Kidney tubule cell (primary cell): Measurements from ENCODE around the gene NAALADL2.

Experiments used
- DNase-seq: peaks from one replicate; pipeline ENCODE4 v3.0.0-alpha.2; 2018; ENCODE audit warnings: low spot score

Gene NAALADL2

GRCh38 chr3:174859114-174859735 is at the start of gene NAALADL2:
NAALADL2 (plus strand) TSS chr3:174859334.
- peak; percentile 62 for DNase-seq

DNA sequence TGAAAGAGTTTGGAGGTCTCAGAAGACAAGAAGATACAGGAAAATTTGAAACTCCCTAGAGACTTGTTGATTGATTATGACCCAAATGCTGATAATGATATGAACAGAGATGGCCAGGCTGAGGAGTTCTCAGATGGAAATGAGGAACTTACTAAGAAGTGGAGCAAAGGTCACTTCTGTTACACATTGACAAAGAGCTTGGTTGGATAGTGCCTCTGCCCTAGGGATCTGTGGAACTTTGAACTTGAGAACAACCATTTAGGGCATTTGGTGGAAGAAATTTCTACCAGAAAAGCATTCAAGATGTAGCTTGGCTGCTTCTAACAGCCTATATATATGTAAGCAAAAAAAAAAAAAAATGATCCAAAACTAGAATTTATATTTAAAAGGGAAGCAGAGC is 48.9 kb upstream of the NAALADL2 start:
- DNase-seq = peak; percentile 22

GRCh38 chr3:174812172-174812862 is 46.8 kb upstream of the NAALADL2 start:
- no peak for DNase-seq

DNA sequence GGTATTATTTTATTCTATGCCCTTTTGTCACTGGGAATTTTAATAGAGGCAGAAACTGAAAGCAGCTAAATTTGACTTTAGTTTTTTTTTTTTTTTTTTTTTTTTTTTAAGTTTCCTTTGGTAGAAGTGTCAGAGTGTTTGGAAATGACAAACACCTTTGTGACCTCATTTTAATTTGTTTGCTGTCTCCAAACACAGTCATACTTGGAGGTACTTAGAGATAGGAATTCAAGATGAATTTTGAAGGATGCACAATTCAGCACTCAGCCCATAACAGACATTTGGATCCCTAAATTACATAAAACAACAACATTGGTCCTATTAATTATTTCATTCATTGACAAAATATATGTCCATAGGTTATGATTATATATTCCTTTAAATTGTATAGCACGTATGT is 43.4 kb upstream of the NAALADL2 start:
- DNase-seq = no peak

DNA sequence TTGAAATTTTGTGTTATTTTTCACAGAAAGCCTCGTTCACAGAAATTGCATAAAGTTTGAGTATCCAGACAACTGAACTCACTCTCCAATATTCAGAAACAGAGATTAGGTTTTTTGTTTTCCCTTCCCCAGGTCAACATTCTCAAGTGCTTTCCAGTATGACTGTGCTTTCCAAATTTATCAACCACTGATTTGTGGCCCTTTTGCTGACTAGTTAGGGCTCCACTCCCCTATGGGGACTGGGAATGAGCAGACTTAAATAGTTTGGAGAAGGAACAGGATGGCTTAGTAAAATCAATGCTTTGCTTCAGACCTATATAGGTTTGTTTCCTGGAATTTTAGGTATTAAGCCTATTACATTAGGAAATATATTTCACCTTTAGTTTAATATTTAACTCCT is 38.2 kb upstream of the NAALADL2 start:
- no peak for DNase-seq

- no peak for DNase-seq
These were observed 37.7 kb upstream of the NAALADL2 start for GRCh38 chr3:174821477-174821876.

- no peak for DNase-seq
These were observed 36.8 kb upstream of the NAALADL2 start for GRCh38 chr3:174822320-174822719.

GRCh38 chr3:174826069-174826468 is 33.1 kb upstream of the NAALADL2 start:
- no peak for DNase-seq

- no peak for DNase-seq
These were observed 14.4 kb upstream of the NAALADL2 start for GRCh38 chr3:174844746-174845145.

GRCh38 chr3:174846055-174846454 is 13.1 kb upstream of the NAALADL2 start:
- DNase-seq = no peak

DNA sequence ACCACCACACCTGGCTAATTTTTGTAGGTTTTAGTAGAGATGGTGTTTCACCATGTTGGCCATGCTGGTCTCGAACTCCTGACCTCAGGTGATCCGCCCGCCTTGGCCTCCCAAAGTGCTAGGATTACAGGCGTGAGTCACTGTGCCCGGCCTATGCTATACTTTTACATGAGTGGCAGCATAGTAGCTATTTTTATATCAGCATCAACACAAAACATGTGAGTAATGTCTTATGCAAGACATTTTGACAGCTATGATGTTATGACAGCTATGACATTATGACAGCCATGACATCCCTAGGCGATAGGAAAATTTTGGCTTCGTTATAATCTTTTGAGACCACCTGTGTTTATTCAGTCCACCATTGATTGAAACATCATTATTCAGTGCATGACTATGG is 4.1 kb upstream of the NAALADL2 start:
- no peak for DNase-seq

GRCh38 chr3:174857301-174857700 is 1.8 kb upstream of the NAALADL2 start:
- DNase-seq = no peak

DNA sequence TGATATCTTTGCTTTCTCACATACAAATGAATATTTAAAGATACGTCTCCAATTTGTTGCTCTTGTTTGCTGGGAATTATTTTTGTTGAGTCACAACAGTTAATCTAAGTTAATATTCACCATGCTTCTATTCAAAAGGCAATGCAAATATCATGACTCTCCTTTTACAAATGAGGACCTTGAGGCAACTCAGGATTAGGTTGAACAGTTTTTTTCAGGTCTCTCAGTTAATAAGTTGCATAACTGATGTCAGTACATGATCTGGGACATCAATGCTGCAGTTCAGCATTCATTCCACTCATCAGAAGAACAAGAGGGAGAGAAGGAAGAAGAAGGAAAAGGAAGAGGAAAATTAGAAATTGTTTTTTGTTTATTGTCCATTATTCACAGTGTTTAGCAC is 781 bp upstream of the NAALADL2 start:
- peak; percentile 88 for DNase-seq

DNA sequence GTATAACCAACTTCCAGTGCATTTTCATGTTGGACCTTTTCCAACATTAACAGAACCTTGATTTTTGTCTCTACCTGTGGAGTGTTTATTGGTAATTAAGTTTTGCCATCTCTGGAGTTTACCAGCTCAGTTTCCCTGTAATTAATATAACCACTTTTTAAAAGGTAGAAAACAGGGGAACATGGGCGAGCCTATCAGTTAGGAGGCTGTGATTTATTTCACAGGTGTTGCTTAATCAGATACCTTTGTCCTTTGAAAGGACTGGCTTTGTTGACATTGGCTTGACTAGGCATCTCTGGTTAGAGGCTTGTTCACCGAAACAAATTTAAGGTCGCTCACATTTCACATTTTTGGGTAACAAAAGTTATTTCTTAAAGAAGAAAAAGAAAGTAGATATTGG is 622 bp downstream of the NAALADL2 start:
- peak; percentile 25 for DNase-seq

GRCh38 chr3:174862101-174862500 is 3.0 kb downstream of the NAALADL2 start:
- DNase-seq = peak; percentile 75

DNA sequence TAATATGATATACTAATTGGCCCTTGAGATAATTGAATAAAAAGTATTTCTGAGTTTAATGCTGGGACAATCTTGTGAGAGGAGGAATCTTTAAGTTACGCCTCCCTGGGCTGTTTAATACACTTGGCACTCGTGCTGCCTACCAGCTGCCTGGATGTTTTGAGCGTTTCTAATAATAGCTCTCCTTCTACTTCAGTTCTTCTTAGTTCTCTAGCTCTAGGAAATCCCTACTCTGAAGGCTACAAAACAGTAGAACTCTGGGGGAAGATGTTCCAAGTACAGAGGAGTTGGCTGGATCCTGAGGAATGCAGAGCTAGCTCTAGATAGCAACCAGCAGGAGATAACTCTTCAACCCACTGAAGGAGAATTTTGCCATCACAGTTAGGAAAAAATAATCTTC is 3.5 kb downstream of the NAALADL2 start:
- DNase-seq = no peak

- peak; percentile 74 for DNase-seq
These were observed 4.4 kb downstream of the NAALADL2 start for GRCh38 chr3:174863488-174863887.

DNA sequence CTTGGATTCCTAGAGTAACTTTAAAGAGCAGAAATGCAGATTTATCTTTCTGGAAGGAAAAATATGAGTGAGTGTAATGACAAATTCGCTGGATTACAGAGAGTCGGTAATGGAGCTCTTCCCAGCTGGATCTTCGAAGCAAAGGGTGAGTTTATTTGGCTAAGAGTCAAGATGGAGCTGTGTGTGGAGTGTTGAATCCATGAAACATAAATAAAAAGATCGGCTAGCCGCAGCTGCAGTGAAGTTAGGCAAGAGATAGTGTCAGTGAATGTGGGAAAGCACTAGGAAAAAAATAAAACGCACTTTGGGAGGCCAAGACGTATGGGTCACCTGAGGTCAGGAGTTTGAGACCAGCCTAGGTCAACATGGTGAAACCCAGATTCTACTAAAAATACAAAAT is 10.3 kb downstream of the NAALADL2 start:
- DNase-seq = no peak

- no peak for DNase-seq
These were observed 14.9 kb downstream of the NAALADL2 start for GRCh38 chr3:174873832-174874657.

DNA sequence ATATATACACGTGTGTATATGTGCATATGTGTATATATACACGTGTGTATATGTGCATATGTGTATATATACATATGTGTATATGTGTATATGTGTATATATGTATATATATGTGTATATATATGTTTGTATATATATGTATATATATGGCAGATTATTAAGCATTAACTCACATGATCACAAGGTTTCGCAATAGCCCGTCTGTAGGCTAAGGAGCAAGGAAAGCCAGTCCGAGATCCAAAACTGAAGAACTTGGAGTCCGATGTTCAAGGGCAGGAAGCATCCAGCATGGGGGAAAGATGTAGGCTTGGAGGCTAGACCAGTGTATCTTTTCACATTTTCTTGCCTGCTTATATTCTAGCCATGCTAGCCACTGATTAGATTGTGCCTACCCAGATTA is 23.7 kb downstream of the NAALADL2 start:
- no peak for DNase-seq

- no peak for DNase-seq
These were observed 24.9 kb downstream of the NAALADL2 start for GRCh38 chr3:174883881-174884675.
